Spleen (tissue), 13 donors: ENCODE data around the gene SLC12A3. TPM values are rescaled to one million over a fixed set of nuclear protein-coding genes. Genes with fewer than 3 reads are reported as not detected.

Experiments
- DNase-seq: peaks from one replicate; pipeline ENCODE4 v3.0.0-alpha.2; 2020
- H3K27ac ChIP-seq, 8 donors: fragments of 200-600 bp; sonication (generic) in 7 of 8; 1 replicate in 4 of 8; 2 replicates in 4 of 8; pipeline versions ENCODE4 v1.5.0 to v1.8.0; 2016 to 2021; ENCODE audit warnings: inconsistent platforms in 4 of 8, mild to moderate bottlenecking in 4 of 8, moderate library complexity in 1 of 8
- H3K27me3 ChIP-seq, 7 donors: fragments of 200-600 bp; sonication (generic) in 6 of 7; replicated peaks in 1 of 7; 1 replicate in 4 of 7; 2 replicates in 3 of 7; pipeline versions ENCODE4 v1.5.0 to v1.8.0; 2016 to 2021; ENCODE audit warnings: inconsistent platforms in 3 of 7, mild to moderate bottlenecking in 1 of 7
- H3K36me3 ChIP-seq, 6 donors: fragments of 200-600 bp; sonication (generic) in 5 of 6; 1 replicate in 4 of 6; 2 replicates in 2 of 6; pipeline versions ENCODE4 v1.5.0 to v1.8.0; 2016 to 2021; ENCODE audit warnings: inconsistent platforms in 2 of 6
- H3K4me1 ChIP-seq, 6 donors: fragments of 200-600 bp; sonication (generic) in 5 of 6; 1 replicate in 3 of 6; 2 replicates in 3 of 6; pipeline versions ENCODE4 v1.5.0 to v1.8.0; 2016 to 2021; ENCODE audit warnings: inconsistent platforms in 3 of 6
- H3K4me3 ChIP-seq, 8 donors: fragments of 200-600 bp; sonication (generic) in 7 of 8; 1 replicate in 4 of 8; 2 replicates in 4 of 8; pipeline versions ENCODE4 v1.5.0 to v1.8.0; 2016 to 2021; ENCODE audit warnings: inconsistent platforms in 4 of 8, mild to moderate bottlenecking in 4 of 8, moderate library complexity in 2 of 8
- H3K9me3 ChIP-seq, 8 donors: fragments of 200-600 bp; sonication (generic) in 7 of 8; 1 replicate in 4 of 8; 2 replicates in 4 of 8; pipeline versions ENCODE4 v1.5.0 to v1.8.0; 2016 to 2021; ENCODE audit warnings: inconsistent platforms in 4 of 8
- POLR2A ChIP-seq, 3 donors: fragments of 450-650 bp; IDR thresholded peaks; one replicate each; pipeline ENCODE4 v1.5.1; 2017; ENCODE audit warnings: antibody characterized with exemption in 3 of 3, mild to moderate bottlenecking in 1 of 3
- POLR2AphosphoS5 ChIP-seq, 3 donors: sonication (generic); formaldehyde crosslinking; IDR thresholded peaks; one replicate each; pipeline ENCODE4 v1.5.1; 2017; ENCODE audit warnings: antibody characterized with exemption in 3 of 3
- WGBS, 5 donors: extraction: QIAGEN DNeasy Blood & Tissue Kit in 3 of 5; methylation state at CpG; one replicate each; pipeline versions ENCODE4 v1.1.5 to v1.1.7; 2013 to 2018; 5-methylcytosine and 5-hydroxymethylcytosine counted together
- intact Hi-C: fragments of 100-400 bp; cut with DNase I; formaldehyde crosslinking; loops from one replicate; pipeline ENCODE4 v1.15.0; 2023; ENCODE audit warnings: low total_unique reads
- long read RNA-seq, 2 donors: transcript quantifications; one replicate each; lab custom pipeline, GENCODE V29; 2026
- polyA plus RNA-seq, 3 donors: library from polyadenylated mRNA; stranded (reverse); fragments of 200-250 nt; gene quantifications; one replicate each; pipeline ENCODE4 v1.2.1, GENCODE V29; 2013
- total RNA-seq, 7 donors: library from RNA; depleted of rRNA in 3 of 7; stranded (reverse); fragments of >200 nt in 3 of 7; fragmentation: NEBNext Ultra II Directional in 4 of 7; extraction: Animal tissue kit (Norgen Biotek cat#: 25700) in 4 of 7; gene quantifications; one replicate each; pipeline versions ENCODE4 v1.1.0 to v1.2.1, GENCODE V29; 2016 to 2021
- TF ChIP-seq, protein P1 (sequence below), 11 experiments: fragments of 200-600 bp in 7 of 11; fragments of 450-650 bp in 4 of 11; sonication (generic) in 4 of 11; IDR thresholded peaks in 8 of 11; conservative IDR thresholded peaks in 3 of 11; 1 replicate in 7 of 11; 2 replicates in 4 of 11; pipeline versions ENCODE4 v1.4.0 to v1.8.0; 2016 to 2021; ENCODE audit warnings: antibody characterized with exemption in 11 of 11, inconsistent platforms in 4 of 11, mild to moderate bottlenecking in 1 of 11
- donor health status: healthy with polysubstance abuse.
- donor health status: DM: no; HTN: no; CAD: no; lungs with moderate emphysema.
- donor health status: DM: no; HTN: no; CAD: no.
- donor health status: Bipolar disorder and iron deficiency.
- donor health status: healthy.
- donor health status: DM: no; HTN: no; CAD: no.
- donor health status: DM: yes; HTN: yes; CAD: no.

Gene SLC12A3, protein sequence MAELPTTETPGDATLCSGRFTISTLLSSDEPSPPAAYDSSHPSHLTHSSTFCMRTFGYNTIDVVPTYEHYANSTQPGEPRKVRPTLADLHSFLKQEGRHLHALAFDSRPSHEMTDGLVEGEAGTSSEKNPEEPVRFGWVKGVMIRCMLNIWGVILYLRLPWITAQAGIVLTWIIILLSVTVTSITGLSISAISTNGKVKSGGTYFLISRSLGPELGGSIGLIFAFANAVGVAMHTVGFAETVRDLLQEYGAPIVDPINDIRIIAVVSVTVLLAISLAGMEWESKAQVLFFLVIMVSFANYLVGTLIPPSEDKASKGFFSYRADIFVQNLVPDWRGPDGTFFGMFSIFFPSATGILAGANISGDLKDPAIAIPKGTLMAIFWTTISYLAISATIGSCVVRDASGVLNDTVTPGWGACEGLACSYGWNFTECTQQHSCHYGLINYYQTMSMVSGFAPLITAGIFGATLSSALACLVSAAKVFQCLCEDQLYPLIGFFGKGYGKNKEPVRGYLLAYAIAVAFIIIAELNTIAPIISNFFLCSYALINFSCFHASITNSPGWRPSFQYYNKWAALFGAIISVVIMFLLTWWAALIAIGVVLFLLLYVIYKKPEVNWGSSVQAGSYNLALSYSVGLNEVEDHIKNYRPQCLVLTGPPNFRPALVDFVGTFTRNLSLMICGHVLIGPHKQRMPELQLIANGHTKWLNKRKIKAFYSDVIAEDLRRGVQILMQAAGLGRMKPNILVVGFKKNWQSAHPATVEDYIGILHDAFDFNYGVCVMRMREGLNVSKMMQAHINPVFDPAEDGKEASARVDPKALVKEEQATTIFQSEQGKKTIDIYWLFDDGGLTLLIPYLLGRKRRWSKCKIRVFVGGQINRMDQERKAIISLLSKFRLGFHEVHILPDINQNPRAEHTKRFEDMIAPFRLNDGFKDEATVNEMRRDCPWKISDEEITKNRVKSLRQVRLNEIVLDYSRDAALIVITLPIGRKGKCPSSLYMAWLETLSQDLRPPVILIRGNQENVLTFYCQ
- total RNA-seq (1 to 10 TPM in 3 of 7 donors, under 1 TPM in 4; 0.42 to 2.6 (median 0.94) TPM), polyA plus RNA-seq (1 to 10 TPM in 2 of 3 donors, under 1 TPM in 1; 0.46 to 2.3 (median 1.9) TPM)
- long read RNA-seq, donor 1: 0 reads
- long read RNA-seq, donor 2: 0 reads

- 84 to 95% (median 88%) methylated on average over 9 to 12 of the region's 12 CpGs for WGBS, 5 donors
- Histone ChIP-seq H3K36me3 (no peaks in the 10 kb centered on the region), H3K4me1 (peaks cover 16 to 61% (median 40%) of the 10 kb centered on the region in 6 donors), H3K27ac (no peak within 1 kb of the TSS), H3K4me3 (no peak within 1 kb of the TSS), H3K9me3 (no peaks in the 10 kb centered on the region), H3K27me3 (no peaks in the 10 kb centered on the region)
- TF ChIP-seq POLR2A (IDR thresholded peaks at IDR 0.05) (no peak), POLR2AphosphoS5 (IDR thresholded peaks at IDR 0.05) (no peak)
- TF ChIP-seq, protein P1, sequence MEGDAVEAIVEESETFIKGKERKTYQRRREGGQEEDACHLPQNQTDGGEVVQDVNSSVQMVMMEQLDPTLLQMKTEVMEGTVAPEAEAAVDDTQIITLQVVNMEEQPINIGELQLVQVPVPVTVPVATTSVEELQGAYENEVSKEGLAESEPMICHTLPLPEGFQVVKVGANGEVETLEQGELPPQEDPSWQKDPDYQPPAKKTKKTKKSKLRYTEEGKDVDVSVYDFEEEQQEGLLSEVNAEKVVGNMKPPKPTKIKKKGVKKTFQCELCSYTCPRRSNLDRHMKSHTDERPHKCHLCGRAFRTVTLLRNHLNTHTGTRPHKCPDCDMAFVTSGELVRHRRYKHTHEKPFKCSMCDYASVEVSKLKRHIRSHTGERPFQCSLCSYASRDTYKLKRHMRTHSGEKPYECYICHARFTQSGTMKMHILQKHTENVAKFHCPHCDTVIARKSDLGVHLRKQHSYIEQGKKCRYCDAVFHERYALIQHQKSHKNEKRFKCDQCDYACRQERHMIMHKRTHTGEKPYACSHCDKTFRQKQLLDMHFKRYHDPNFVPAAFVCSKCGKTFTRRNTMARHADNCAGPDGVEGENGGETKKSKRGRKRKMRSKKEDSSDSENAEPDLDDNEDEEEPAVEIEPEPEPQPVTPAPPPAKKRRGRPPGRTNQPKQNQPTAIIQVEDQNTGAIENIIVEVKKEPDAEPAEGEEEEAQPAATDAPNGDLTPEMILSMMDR (IDR thresholded peaks at IDR 0.05 in 8 of 11, conservative IDR thresholded peaks at IDR 0.05 in 3 of 11): no peak
- intact Hi-C loops: no loop called here
- DNase-seq: no peak
Measured at GRCh38 chr16:56864960-56865359, at the start of gene SLC12A3. TSS of gene SLC12A3 (plus strand) at chr16:56865207. CDS start at chr16:56865236, 29 bp downstream.

GRCh38 chr16:56815721-56816120 lies 49.3 kb upstream of the SLC12A3 start:
- intact Hi-C loops: no loop called here
- DNase-seq: no peak

GRCh38 chr16:56817056-56817455 lies 48.0 kb upstream of the SLC12A3 start:
- Histone ChIP-seq H3K4me1 (peaks cover 0 to 3% (median 0%) of the 10 kb centered on the region in 6 donors), H3K36me3 (peaks cover 0 to 57% (median 27%) of the 10 kb centered on the region in 6 donors), H3K4me3 (no peak overlapping the region), H3K27ac (no peak overlapping the region), H3K9me3 (no peaks in the 10 kb centered on the region), H3K27me3 (no peaks in the 10 kb centered on the region)
- DNase-seq: no peak
- intact Hi-C loops: no loop called here
- TF ChIP-seq POLR2A (IDR thresholded peaks at IDR 0.05): no peak
- TF ChIP-seq POLR2AphosphoS5 (IDR thresholded peaks at IDR 0.05): no peak
- TF ChIP-seq, protein P1 (IDR thresholded peaks at IDR 0.05 in 8 of 11, conservative IDR thresholded peaks at IDR 0.05 in 3 of 11): no peak

More at GRCh38 chr16:56815721-56816120, 49.3 kb upstream of the SLC12A3 start:
- Histone ChIP-seq H3K27ac (no peak overlapping the region), H3K27me3 (no peaks in the 10 kb centered on the region), H3K9me3 (no peaks in the 10 kb centered on the region), H3K4me1 (peaks cover 0 to 3% (median 0%) of the 10 kb centered on the region in 6 donors), H3K36me3 (peaks cover 0 to 44% (median 16%) of the 10 kb centered on the region in 6 donors), H3K4me3 (no peak overlapping the region)
- TF ChIP-seq POLR2A (IDR thresholded peaks at IDR 0.05) (no peak), POLR2AphosphoS5 (IDR thresholded peaks at IDR 0.05) (no peak)
- TF ChIP-seq, protein P1 (IDR thresholded peaks at IDR 0.05 in 8 of 11, conservative IDR thresholded peaks at IDR 0.05 in 3 of 11): no peak
